ENCODE results near the gene TSPAN8. TPM values are rescaled to one million over a fixed set of nuclear protein-coding genes. Genes with fewer than 3 reads are reported as not detected.

TSPAN8 gene
- not detected for polyA plus RNA-seq (2013, experiment 1 of 2)
- polyA plus RNA-seq (2013, experiment 2 of 2) = not detected

DNA sequence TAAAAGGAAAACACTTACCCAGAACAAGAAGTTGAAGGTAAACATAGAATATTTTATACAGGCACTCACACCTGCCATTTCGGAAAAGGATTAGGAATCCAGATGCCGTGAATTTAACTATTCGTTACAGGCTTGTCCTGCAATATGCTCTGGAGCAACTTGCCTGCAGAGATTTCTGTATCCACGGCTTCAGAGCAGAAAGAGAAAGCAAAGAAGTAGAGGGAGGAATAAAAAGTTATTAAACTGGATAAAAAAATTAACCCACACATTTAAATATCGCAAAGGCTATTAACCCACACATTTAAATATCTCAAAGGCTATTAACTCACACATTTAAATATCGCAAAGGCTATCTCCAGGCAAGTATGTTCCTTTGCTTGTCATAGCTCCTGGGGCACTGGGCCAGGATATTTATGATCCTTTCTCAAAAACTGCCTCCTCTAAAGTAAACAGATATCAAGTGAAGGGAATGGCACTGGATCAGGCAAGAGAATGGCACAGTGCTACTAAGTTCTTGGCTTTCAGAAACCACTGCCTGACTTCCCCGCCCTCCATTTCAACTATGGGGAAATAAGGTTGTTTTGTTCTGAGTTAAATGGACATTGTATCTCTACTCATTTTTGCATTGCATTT, at the start of gene TSPAN8:
TSS of gene TSPAN8 (minus strand) at position 399 of the 633 bp plus-strand sequence. CDS start at position 78, 321 bp downstream.
- no peaks in the 10 kb centered on the region for H3K27me3 ChIP-seq (ENCODE audit: insufficient read depth, low read length, poor library complexity)
- H2BK15ac ChIP-seq (replicated peaks; ENCODE audit: low read depth) = no peak within 1 kb of the TSS
- no peaks in the 10 kb centered on the region for H3K79me1 ChIP-seq (ENCODE audit: low read length)
- H2BK120ac ChIP-seq (ENCODE audit: low read depth, low read length) = no peak within 1 kb of the TSS
- no peaks in the 10 kb centered on the region for H3K79me2 ChIP-seq (ENCODE audit: control insufficient read depth, insufficient read depth, low read length)
- no peaks in the 10 kb centered on the region for H3K36me3 ChIP-seq (ENCODE audit: control insufficient read depth, insufficient read depth, low read length)
- H3K9ac ChIP-seq (ENCODE audit: low read length) = no peak within 1 kb of the TSS
- no peak within 1 kb of the TSS for H3K4ac ChIP-seq (ENCODE audit: low read depth, low read length)
- H3K18ac ChIP-seq (ENCODE audit: low read length) = no peak within 1 kb of the TSS
- no peaks in the 10 kb centered on the region for H3K4me1 ChIP-seq (ENCODE audit: control insufficient read depth, low read depth, low read length)
- no peak within 1 kb of the TSS for H2BK5ac ChIP-seq (ENCODE audit: low read length)
- no peak within 1 kb of the TSS for H3K23ac ChIP-seq (ENCODE audit: low read length)
- H2AK5ac ChIP-seq (ENCODE audit: low read length) = no peak within 1 kb of the TSS
- H3K56ac ChIP-seq (ENCODE audit: low read length) = no peak within 1 kb of the TSS
- no peak within 1 kb of the TSS for H3K27ac ChIP-seq (ENCODE audit: low read depth, low read length)
- H3K4me2 ChIP-seq (ENCODE audit: low read length) = no peak within 1 kb of the TSS
- DNase-seq = no peak
- no peak within 1 kb of the TSS for H4K5ac ChIP-seq (ENCODE audit: low read length)
- WGBS (ENCODE audit: extremely low coverage, insufficient coverage, low lambda C conversion rate) = no CpG with 5 or more reads among the region's 7 CpGs
- H3K4me3 ChIP-seq (ENCODE audit: low read length) = no peak within 1 kb of the TSS
- no peak within 1 kb of the TSS for H4K8ac ChIP-seq (ENCODE audit: low read depth, low read length)

DNA sequence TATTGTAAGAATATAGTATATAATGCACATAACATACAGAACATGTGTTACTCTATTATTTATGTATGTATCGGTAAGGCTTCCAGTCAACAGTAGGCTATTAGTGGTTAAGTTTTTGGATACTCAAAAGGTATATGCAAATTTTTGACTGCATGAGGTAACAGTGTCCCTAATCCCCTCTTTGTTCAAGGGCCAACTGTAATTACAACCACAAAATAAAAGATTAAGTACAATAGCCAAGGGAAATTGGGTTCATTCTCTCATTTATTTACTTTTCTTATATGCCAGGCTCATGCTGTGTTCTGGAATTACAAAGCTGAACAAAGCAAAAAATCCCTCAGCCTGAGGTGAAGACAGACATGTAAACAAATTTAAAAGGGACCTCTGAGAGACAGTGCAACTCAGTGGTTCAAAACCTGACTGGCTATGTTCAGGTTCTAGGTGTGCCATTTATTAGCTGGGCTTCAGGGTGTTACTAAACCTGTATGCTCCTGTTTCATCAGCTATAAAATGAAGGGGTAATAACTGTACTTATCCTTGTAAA, 43.4 kb upstream of the TSPAN8 start:
- no CpG with 5 or more reads among the region's 1 CpG for WGBS (ENCODE audit: extremely low coverage, insufficient coverage, low lambda C conversion rate)
- no peak overlapping the region for H4K5ac ChIP-seq (ENCODE audit: low read length)

GRCh38 chr12:71200706-71201105, 42.9 kb upstream of the TSPAN8 start:
- H3K36me3 ChIP-seq (ENCODE audit: control insufficient read depth, insufficient read depth, low read length) = no peaks in the 10 kb centered on the region
- H2BK15ac ChIP-seq (replicated peaks; ENCODE audit: low read depth) = no peak overlapping the region
- H3K9ac ChIP-seq (ENCODE audit: low read length) = no peak overlapping the region
- H3K4me2 ChIP-seq (ENCODE audit: low read length) = no peak overlapping the region
- no peak overlapping the region for H3K23ac ChIP-seq (ENCODE audit: low read length)
- no peak overlapping the region for H2BK5ac ChIP-seq (ENCODE audit: low read length)
- H3K4me3 ChIP-seq (ENCODE audit: low read length) = no peak overlapping the region
- no peaks in the 10 kb centered on the region for H3K4me1 ChIP-seq (ENCODE audit: control insufficient read depth, low read depth, low read length)
- no peak overlapping the region for H3K18ac ChIP-seq (ENCODE audit: low read length)
- H2AK5ac ChIP-seq (ENCODE audit: low read length) = no peak overlapping the region
- WGBS (ENCODE audit: extremely low coverage, insufficient coverage, low lambda C conversion rate) = no CpG with 5 or more reads among the region's 2 CpGs
- H3K56ac ChIP-seq (ENCODE audit: low read length) = no peak overlapping the region
- no peak for DNase-seq
- no peak overlapping the region for H2BK120ac ChIP-seq (ENCODE audit: low read depth, low read length)
- H4K8ac ChIP-seq (ENCODE audit: low read depth, low read length) = no peak overlapping the region
- H3K27ac ChIP-seq (ENCODE audit: low read depth, low read length) = no peak overlapping the region
- H3K79me2 ChIP-seq (ENCODE audit: control insufficient read depth, insufficient read depth, low read length) = no peaks in the 10 kb centered on the region
- H3K27me3 ChIP-seq (ENCODE audit: insufficient read depth, low read length, poor library complexity) = no peaks in the 10 kb centered on the region
- H3K79me1 ChIP-seq (ENCODE audit: low read length) = no peaks in the 10 kb centered on the region
- H3K4ac ChIP-seq (ENCODE audit: low read depth, low read length) = no peak overlapping the region
- H4K5ac ChIP-seq (ENCODE audit: low read length) = no peak overlapping the region

More for the DNA sequence above, 43.4 kb upstream of the TSPAN8 start:
- Histone ChIP-seq H2BK5ac (ENCODE audit: low read length) (no peak overlapping the region), H2BK120ac (ENCODE audit: low read depth, low read length) (no peak overlapping the region), H2AK5ac (ENCODE audit: low read length) (no peak overlapping the region), H3K9ac (ENCODE audit: low read length) (no peak overlapping the region), H3K56ac (ENCODE audit: low read length) (no peak overlapping the region), H3K18ac (ENCODE audit: low read length) (no peak overlapping the region), H3K4me3 (ENCODE audit: low read length) (no peak overlapping the region), H3K27ac (ENCODE audit: low read depth, low read length) (no peak overlapping the region), H3K4me2 (ENCODE audit: low read length) (no peak overlapping the region), H3K27me3 (ENCODE audit: insufficient read depth, low read length, poor library complexity) (no peaks in the 10 kb centered on the region), H2BK15ac (replicated peaks; ENCODE audit: low read depth) (no peak overlapping the region), H3K36me3 (ENCODE audit: control insufficient read depth, insufficient read depth, low read length) (no peaks in the 10 kb centered on the region), H4K8ac (ENCODE audit: low read depth, low read length) (no peak overlapping the region), H3K23ac (ENCODE audit: low read length) (no peak overlapping the region), H3K4ac (ENCODE audit: low read depth, low read length) (no peak overlapping the region), H3K79me2 (ENCODE audit: control insufficient read depth, insufficient read depth, low read length) (no peaks in the 10 kb centered on the region), H3K4me1 (ENCODE audit: control insufficient read depth, low read depth, low read length) (no peaks in the 10 kb centered on the region), H3K79me1 (ENCODE audit: low read length) (no peaks in the 10 kb centered on the region)
- no peak for DNase-seq

- H3K27me3 ChIP-seq (ENCODE audit: insufficient read depth, low read length, poor library complexity) = no peaks in the 10 kb centered on the region
- H3K27ac ChIP-seq (ENCODE audit: low read depth, low read length) = no peak overlapping the region
- no peak overlapping the region for H3K4me3 ChIP-seq (ENCODE audit: low read length)
- no peak overlapping the region for H3K18ac ChIP-seq (ENCODE audit: low read length)
- H2AK5ac ChIP-seq (ENCODE audit: low read length) = no peak overlapping the region
- H3K23ac ChIP-seq (ENCODE audit: low read length) = no peak overlapping the region
- no peak overlapping the region for H4K8ac ChIP-seq (ENCODE audit: low read depth, low read length)
- no peak overlapping the region for H3K56ac ChIP-seq (ENCODE audit: low read length)
- DNase-seq = no peak
- no peak overlapping the region for H3K4ac ChIP-seq (ENCODE audit: low read depth, low read length)
- H3K4me2 ChIP-seq (ENCODE audit: low read length) = no peak overlapping the region
- no peaks in the 10 kb centered on the region for H3K36me3 ChIP-seq (ENCODE audit: control insufficient read depth, insufficient read depth, low read length)
- H4K5ac ChIP-seq (ENCODE audit: low read length) = no peak overlapping the region
- no peak overlapping the region for H2BK5ac ChIP-seq (ENCODE audit: low read length)
- H3K79me1 ChIP-seq (ENCODE audit: low read length) = no peaks in the 10 kb centered on the region
- H2BK15ac ChIP-seq (replicated peaks; ENCODE audit: low read depth) = no peak overlapping the region
- H3K9ac ChIP-seq (ENCODE audit: low read length) = no peak overlapping the region
- no peaks in the 10 kb centered on the region for H3K79me2 ChIP-seq (ENCODE audit: control insufficient read depth, insufficient read depth, low read length)
- no peak overlapping the region for H2BK120ac ChIP-seq (ENCODE audit: low read depth, low read length)
- peaks cover 1% of the 10 kb centered on the region for H3K4me1 ChIP-seq (ENCODE audit: control insufficient read depth, low read depth, low read length)
These were observed 39.7 kb upstream of the TSPAN8 start for GRCh38 chr12:71197460-71197859.

- Histone ChIP-seq H3K4me3 (ENCODE audit: low read length) (no peak overlapping the region), H3K36me3 (ENCODE audit: control insufficient read depth, insufficient read depth, low read length) (no peaks in the 10 kb centered on the region), H3K27me3 (ENCODE audit: insufficient read depth, low read length, poor library complexity) (no peaks in the 10 kb centered on the region), H3K79me1 (ENCODE audit: low read length) (no peaks in the 10 kb centered on the region), H3K4ac (ENCODE audit: low read depth, low read length) (no peak overlapping the region), H4K8ac (ENCODE audit: low read depth, low read length) (no peak overlapping the region), H3K4me2 (ENCODE audit: low read length) (no peak overlapping the region), H3K23ac (ENCODE audit: low read length) (no peak overlapping the region), H2AK5ac (ENCODE audit: low read length) (no peak overlapping the region), H3K4me1 (ENCODE audit: control insufficient read depth, low read depth, low read length) (peaks cover 1% of the 10 kb centered on the region), H3K18ac (ENCODE audit: low read length) (no peak overlapping the region), H2BK15ac (replicated peaks; ENCODE audit: low read depth) (no peak overlapping the region), H2BK120ac (ENCODE audit: low read depth, low read length) (no peak overlapping the region), H2BK5ac (ENCODE audit: low read length) (no peak overlapping the region), H3K79me2 (ENCODE audit: control insufficient read depth, insufficient read depth, low read length) (no peaks in the 10 kb centered on the region), H4K5ac (ENCODE audit: low read length) (no peak overlapping the region), H3K27ac (ENCODE audit: low read depth, low read length) (no peak overlapping the region), H3K9ac (ENCODE audit: low read length) (no peak overlapping the region), H3K56ac (ENCODE audit: low read length) (no peak overlapping the region)
- no CpG with 5 or more reads among the region's 5 CpGs for WGBS (ENCODE audit: extremely low coverage, insufficient coverage, low lambda C conversion rate)
- peak; percentile 22 for DNase-seq
These were observed 37.6 kb upstream of the TSPAN8 start for GRCh38 chr12:71195338-71195896.
